K562 (cell line): ENCODE data around the gene SPTBN4. TPM values are rescaled to one million over a fixed set of nuclear protein-coding genes. Genes with fewer than 3 reads are reported as not detected.

ENCODE experiments used
- CBX1 ChIP-seq: sonication (generic); IDR thresholded peaks from 2 replicates; pipeline ENCODE4 v1.6.1; 2016; ENCODE audit warnings: antibody characterized with exemption, low read depth, mild to moderate bottlenecking
- DNMT1 ChIP-seq: fragments of 450-650 bp; IDR thresholded peaks from 2 replicates; pipeline ENCODE4 v1.6.1; 2016; ENCODE audit warnings: antibody characterized with exemption, mild to moderate bottlenecking
- DPF2 ChIP-seq: fragments of 450-650 bp; IDR thresholded peaks from 2 replicates; pipeline ENCODE4 v1.6.1; 2016
- GTF2E2 ChIP-seq: fragments of 200-800 bp; sonication (Bioruptor generic); IDR thresholded peaks from 2 replicates; pipeline ENCODE4 v1.6.1; 2016; ENCODE audit warnings: missing genetic modification characterization, missing compliant biosample characterization
- HDAC2 ChIP-seq: fragments of 450-650 bp; IDR thresholded peaks from 2 replicates; pipeline ENCODE4 v1.6.1; 2016; ENCODE audit warnings: mild to moderate bottlenecking
- NCOA6 ChIP-seq: fragments of 450-650 bp; IDR thresholded peaks from 2 replicates; pipeline ENCODE4 v1.6.1; 2017; ENCODE audit warnings: mild to moderate bottlenecking
- NEUROD1 ChIP-seq: fragments of 150-350 bp; IDR thresholded peaks from 2 replicates; pipeline ENCODE4 v1.6.1; 2014; ENCODE audit warnings: borderline replicate concordance, low read length, low read depth; ENCODE audit not compliant: partially characterized antibody
- RBM17 ChIP-seq: fragments of 200-400 bp; formaldehyde crosslinking; IDR thresholded peaks from 2 replicates; pipeline ENCODE4 v1.6.1; 2017; ENCODE audit warnings: low read depth, mild to moderate bottlenecking, low read length, borderline replicate concordance
- STAG1 ChIP-seq: sonication (generic); formaldehyde crosslinking; IDR thresholded peaks from 2 replicates; pipeline ENCODE4 v1.5.0; 2020; ENCODE audit warnings: missing genetic modification reagents, borderline replicate concordance
- TOE1 ChIP-seq, 2 experiments: fragments of 450-650 bp in 1 of 2; sonication (generic) in 1 of 2; formaldehyde crosslinking in 1 of 2; IDR thresholded peaks; 2 replicates each; pipeline versions ENCODE4 v1.7.1 to v1.8.0; 2016 to 2022; ENCODE audit warnings: borderline replicate concordance in 2 of 2, mild to moderate bottlenecking in 2 of 2, antibody characterized with exemption in 1 of 2, inconsistent platforms in 1 of 2, low read depth in 1 of 2, missing genetic modification reagents in 1 of 2, moderate library complexity in 1 of 2
- XRCC3 ChIP-seq: fragments of 450-650 bp; IDR thresholded peaks from 2 replicates; pipeline ENCODE4 v1.6.1; 2017; ENCODE audit warnings: mild to moderate bottlenecking, moderate library complexity
- ZNF77 ChIP-seq: fragments of 250-450 bp; sonication (Bioruptor Pico); IDR thresholded peaks from 2 replicates; pipeline ENCODE4 v1.5.0; 2020
- polyA plus RNA-seq, 8 experiments: library from polyadenylated mRNA; depleted of rRNA in 4 of 8; stranded (reverse) in 5 of 8; unstranded in 3 of 8; fragments of >200 nt; fragmentation: Nextera tagmentation in 2 of 8; fragmentation: Illumina TruSeq in 1 of 8; extraction: Ambion mirVana in 2 of 8; extraction: Trizol in 1 of 8; gene quantifications; 2 replicates each; pipeline versions ENCODE4 v1.2.1 to v1.2.3, GENCODE V29; 2011 to 2014; ENCODE audit warnings: inconsistent platforms in 1 of 8, missing spikeins in 1 of 8
- total RNA-seq, 7 experiments: library from RNA; depleted of rRNA in 6 of 7; stranded (reverse); fragments of >200 nt in 6 of 7; fragmentation: Illumina TruSeq in 2 of 7; extraction: Trizol in 2 of 7; gene quantifications; 2 replicates each; pipeline versions ENCODE4 v1.2.1 to v1.2.3, GENCODE V29; 2011 to 2021; ENCODE audit warnings: low replicate concordance in 1 of 7
- TF ChIP-seq, protein P1 (sequence below): fragments of 450-650 bp; formaldehyde crosslinking; IDR thresholded peaks from 2 replicates; pipeline ENCODE4 v1.4.0; 2020; ENCODE audit warnings: mild to moderate bottlenecking, moderate library complexity
- TF ChIP-seq, protein P2 (sequence below): fragments of 450-650 bp; IDR thresholded peaks from 2 replicates; pipeline ENCODE4 v1.6.1; 2017; ENCODE audit warnings: antibody characterized with exemption, mild to moderate bottlenecking
- TF ChIP-seq, protein P3 (sequence below): fragments of 250-450 bp; sonication (Bioruptor Pico); IDR thresholded peaks from 2 replicates; pipeline ENCODE4 v1.8.0; 2021; ENCODE audit warnings: moderate library complexity, mild to moderate bottlenecking, inconsistent platforms
- TF ChIP-seq, protein P4 (sequence below): sonication (generic); formaldehyde crosslinking; IDR thresholded peaks from 2 replicates; pipeline ENCODE4 v1.8.0; 2023; ENCODE audit warnings: missing genetic modification reagents, mild to moderate bottlenecking, borderline replicate concordance

The SPTBN4 gene
- total and polyA plus RNA-seq, 9 of the 15 experiments (the other 6 are each of a cell fraction or from before 2014, with no cell fraction given), result 0.01 to 1.5 (median 0.86) TPM

DNA sequence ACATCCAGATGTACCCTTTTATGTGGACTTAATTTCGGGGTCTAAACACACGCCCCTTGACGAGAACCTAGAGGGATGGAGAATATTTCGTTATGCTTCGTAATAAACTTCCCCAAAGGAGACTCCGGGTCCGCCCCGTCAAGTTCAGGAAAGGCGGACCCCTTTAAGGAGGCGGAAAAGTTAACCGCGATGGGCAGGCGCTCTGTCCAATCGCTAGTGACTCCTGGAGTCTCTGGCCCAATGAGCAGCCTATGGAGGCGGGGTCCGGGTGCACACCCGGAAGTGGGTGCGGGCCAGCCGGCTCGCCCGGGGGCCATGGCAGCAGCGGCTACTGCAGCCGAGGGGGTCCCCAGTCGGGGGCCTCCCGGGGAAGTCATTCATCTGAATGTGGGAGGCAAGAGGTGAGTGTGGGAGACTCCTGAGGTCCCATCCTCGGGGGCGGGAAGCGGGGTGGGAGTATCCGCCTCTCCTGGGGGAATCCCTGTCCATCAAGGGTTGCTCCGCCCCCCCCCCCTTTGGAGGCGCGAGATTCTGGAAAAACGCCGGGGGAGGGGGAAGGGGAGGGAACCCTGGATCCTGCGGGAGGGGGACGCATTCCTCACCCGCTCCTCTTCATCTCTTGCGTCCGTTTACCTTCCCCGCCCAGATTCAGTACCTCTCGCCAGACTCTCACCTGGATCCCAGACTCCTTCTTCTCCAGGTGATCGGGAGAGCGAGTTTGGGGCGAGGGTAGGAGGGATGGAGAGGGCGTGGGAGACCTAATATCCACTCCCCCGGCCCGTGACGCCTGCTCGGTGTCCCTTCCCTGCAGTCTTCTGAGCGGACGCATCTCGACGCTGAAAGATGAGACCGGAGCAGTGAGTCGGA is 110.0 kb downstream of the SPTBN4 start, which contains the start of gene SHKBP1 (continued):
- TF ChIP-seq, protein P1, sequence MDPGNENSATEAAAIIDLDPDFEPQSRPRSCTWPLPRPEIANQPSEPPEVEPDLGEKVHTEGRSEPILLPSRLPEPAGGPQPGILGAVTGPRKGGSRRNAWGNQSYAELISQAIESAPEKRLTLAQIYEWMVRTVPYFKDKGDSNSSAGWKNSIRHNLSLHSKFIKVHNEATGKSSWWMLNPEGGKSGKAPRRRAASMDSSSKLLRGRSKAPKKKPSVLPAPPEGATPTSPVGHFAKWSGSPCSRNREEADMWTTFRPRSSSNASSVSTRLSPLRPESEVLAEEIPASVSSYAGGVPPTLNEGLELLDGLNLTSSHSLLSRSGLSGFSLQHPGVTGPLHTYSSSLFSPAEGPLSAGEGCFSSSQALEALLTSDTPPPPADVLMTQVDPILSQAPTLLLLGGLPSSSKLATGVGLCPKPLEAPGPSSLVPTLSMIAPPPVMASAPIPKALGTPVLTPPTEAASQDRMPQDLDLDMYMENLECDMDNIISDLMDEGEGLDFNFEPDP (CRISPR knock-in tag), result no peak
- TF ChIP-seq RBM17 (no peak), NCOA6 (peak; percentile 80), TOE1 (IDR thresholded peaks at IDR 0.05; ENCODE audit: borderline replicate concordance) (peak; percentile 91), TOE1 (CRISPR knock-in tag; IDR thresholded peaks at IDR 0.05; ENCODE audit: borderline replicate concordance, low read depth) (no peak), STAG1 (CRISPR knock-in tag) (no peak), DPF2 (no peak), XRCC3 (no peak), HDAC2 (no peak), ZNF77 (CRISPR knock-in tag) (no peak), GTF2E2 (0 out of 2 replicates have a peak, but pooled peaks have one; percentile 57), NEUROD1 (peak; percentile 99), CBX1 (no peak), DNMT1 (no peak)
- TF ChIP-seq, protein P2, sequence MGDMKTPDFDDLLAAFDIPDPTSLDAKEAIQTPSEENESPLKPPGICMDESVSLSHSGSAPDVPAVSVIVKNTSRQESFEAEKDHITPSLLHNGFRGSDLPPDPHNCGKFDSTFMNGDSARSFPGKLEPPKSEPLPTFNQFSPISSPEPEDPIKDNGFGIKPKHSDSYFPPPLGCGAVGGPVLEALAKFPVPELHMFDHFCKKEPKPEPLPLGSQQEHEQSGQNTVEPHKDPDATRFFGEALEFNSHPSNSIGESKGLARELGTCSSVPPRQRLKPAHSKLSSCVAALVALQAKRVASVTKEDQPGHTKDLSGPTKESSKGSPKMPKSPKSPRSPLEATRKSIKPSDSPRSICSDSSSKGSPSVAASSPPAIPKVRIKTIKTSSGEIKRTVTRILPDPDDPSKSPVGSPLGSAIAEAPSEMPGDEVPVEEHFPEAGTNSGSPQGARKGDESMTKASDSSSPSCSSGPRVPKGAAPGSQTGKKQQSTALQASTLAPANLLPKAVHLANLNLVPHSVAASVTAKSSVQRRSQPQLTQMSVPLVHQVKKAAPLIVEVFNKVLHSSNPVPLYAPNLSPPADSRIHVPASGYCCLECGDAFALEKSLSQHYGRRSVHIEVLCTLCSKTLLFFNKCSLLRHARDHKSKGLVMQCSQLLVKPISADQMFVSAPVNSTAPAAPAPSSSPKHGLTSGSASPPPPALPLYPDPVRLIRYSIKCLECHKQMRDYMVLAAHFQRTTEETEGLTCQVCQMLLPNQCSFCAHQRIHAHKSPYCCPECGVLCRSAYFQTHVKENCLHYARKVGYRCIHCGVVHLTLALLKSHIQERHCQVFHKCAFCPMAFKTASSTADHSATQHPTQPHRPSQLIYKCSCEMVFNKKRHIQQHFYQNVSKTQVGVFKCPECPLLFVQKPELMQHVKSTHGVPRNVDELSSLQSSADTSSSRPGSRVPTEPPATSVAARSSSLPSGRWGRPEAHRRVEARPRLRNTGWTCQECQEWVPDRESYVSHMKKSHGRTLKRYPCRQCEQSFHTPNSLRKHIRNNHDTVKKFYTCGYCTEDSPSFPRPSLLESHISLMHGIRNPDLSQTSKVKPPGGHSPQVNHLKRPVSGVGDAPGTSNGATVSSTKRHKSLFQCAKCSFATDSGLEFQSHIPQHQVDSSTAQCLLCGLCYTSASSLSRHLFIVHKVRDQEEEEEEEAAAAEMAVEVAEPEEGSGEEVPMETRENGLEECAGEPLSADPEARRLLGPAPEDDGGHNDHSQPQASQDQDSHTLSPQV, result no peak
- TF ChIP-seq, protein P3, sequence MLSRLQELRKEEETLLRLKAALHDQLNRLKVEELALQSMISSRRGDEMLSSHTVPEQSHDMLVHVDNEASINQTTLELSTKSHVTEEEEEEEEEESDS (CRISPR knock-in tag), result no peak
- TF ChIP-seq, protein P4, sequence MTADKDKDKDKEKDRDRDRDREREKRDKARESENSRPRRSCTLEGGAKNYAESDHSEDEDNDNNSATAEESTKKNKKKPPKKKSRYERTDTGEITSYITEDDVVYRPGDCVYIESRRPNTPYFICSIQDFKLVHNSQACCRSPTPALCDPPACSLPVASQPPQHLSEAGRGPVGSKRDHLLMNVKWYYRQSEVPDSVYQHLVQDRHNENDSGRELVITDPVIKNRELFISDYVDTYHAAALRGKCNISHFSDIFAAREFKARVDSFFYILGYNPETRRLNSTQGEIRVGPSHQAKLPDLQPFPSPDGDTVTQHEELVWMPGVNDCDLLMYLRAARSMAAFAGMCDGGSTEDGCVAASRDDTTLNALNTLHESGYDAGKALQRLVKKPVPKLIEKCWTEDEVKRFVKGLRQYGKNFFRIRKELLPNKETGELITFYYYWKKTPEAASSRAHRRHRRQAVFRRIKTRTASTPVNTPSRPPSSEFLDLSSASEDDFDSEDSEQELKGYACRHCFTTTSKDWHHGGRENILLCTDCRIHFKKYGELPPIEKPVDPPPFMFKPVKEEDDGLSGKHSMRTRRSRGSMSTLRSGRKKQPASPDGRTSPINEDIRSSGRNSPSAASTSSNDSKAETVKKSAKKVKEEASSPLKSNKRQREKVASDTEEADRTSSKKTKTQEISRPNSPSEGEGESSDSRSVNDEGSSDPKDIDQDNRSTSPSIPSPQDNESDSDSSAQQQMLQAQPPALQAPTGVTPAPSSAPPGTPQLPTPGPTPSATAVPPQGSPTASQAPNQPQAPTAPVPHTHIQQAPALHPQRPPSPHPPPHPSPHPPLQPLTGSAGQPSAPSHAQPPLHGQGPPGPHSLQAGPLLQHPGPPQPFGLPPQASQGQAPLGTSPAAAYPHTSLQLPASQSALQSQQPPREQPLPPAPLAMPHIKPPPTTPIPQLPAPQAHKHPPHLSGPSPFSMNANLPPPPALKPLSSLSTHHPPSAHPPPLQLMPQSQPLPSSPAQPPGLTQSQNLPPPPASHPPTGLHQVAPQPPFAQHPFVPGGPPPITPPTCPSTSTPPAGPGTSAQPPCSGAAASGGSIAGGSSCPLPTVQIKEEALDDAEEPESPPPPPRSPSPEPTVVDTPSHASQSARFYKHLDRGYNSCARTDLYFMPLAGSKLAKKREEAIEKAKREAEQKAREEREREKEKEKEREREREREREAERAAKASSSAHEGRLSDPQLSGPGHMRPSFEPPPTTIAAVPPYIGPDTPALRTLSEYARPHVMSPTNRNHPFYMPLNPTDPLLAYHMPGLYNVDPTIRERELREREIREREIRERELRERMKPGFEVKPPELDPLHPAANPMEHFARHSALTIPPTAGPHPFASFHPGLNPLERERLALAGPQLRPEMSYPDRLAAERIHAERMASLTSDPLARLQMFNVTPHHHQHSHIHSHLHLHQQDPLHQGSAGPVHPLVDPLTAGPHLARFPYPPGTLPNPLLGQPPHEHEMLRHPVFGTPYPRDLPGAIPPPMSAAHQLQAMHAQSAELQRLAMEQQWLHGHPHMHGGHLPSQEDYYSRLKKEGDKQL (CRISPR knock-in tag), result no peak
